Esophagus (tissue), 2 donors: Measurements from ENCODE around the gene USP46. TPM values are rescaled to one million over a fixed set of nuclear protein-coding genes. Genes with fewer than 3 reads are reported as not detected.

Experiments used
- H3K27ac ChIP-seq, 2 donors: one replicate each; pipeline ENCODE4 v1.5.1; 2013; ENCODE audit warnings: low read depth in 2 of 2, mild to moderate bottlenecking in 2 of 2, inconsistent platforms in 1 of 2, low read length in 1 of 2, moderate library complexity in 1 of 2
- H3K27me3 ChIP-seq, 2 donors: one replicate each; pipeline ENCODE4 v1.6.1; 2013; ENCODE audit warnings: low read length in 2 of 2, control low read depth in 1 of 2, mild to moderate bottlenecking in 1 of 2; ENCODE audit not compliant: insufficient read depth in 2 of 2, control insufficient read depth in 1 of 2
- H3K36me3 ChIP-seq, 2 donors: one replicate each; pipeline ENCODE4 v1.6.1; 2013; ENCODE audit warnings: low read length in 1 of 2; ENCODE audit not compliant: control insufficient read depth in 2 of 2, insufficient read depth in 2 of 2
- H3K4me1 ChIP-seq, 2 donors: one replicate each; pipeline ENCODE4 v1.6.1; 2013; ENCODE audit warnings: low read length in 1 of 2; ENCODE audit not compliant: control insufficient read depth in 2 of 2, insufficient read depth in 2 of 2
- H3K4me3 ChIP-seq, 2 donors: one replicate each; pipeline ENCODE4 v1.5.1; 2013; ENCODE audit warnings: low read length in 2 of 2, mild to moderate bottlenecking in 2 of 2, low read depth in 1 of 2, moderate library complexity in 1 of 2
- H3K9me3 ChIP-seq, 2 donors: one replicate each; pipeline ENCODE4 v1.6.1; 2013; ENCODE audit warnings: mild to moderate bottlenecking in 2 of 2, low read depth in 1 of 2, low read length in 1 of 2, moderate library complexity in 1 of 2; ENCODE audit not compliant: control insufficient read depth in 2 of 2, insufficient read depth in 1 of 2
- WGBS, 2 donors: extraction: QIAGEN DNeasy Blood & Tissue Kit; methylation state at CpG; one replicate each; pipeline ENCODE4 v1.1.7; 2013; 5-methylcytosine and 5-hydroxymethylcytosine counted together
- polyA plus RNA-seq, 2 donors: library from polyadenylated mRNA; stranded (reverse); fragments of 200-250 nt; gene quantifications; one replicate each; pipeline ENCODE4 v1.2.3, GENCODE V29; 2013
- donor health status: healthy with polysubstance abuse.
- donor health status: Bipolar disorder and iron deficiency.

Gene USP46
- polyA plus RNA-seq, 2 donors, result 5.5 to 7.2 TPM

- Histone ChIP-seq H3K9me3 (no peaks in the 10 kb centered on the region), H3K4me3 (no peak overlapping the region), H3K27me3 (no peaks in the 10 kb centered on the region), H3K27ac (no peak overlapping the region), H3K36me3 (peaks cover 2 to 6% of the 10 kb centered on the region in 2 donors), H3K4me1 (no peaks in the 10 kb centered on the region)
- WGBS, 2 donors, result 94 to 100% methylated on average over 2 of the region's 2 CpGs
These were observed 30.1 kb downstream of the USP46 start for GRCh38 chr4:52628974-52629373.

GRCh38 chr4:52628543-52628942 lies 30.6 kb downstream of the USP46 start:
- H3K27ac ChIP-seq, result no peak overlapping the region
- WGBS, 2 donors, result 85 to 94% methylated on average over 4 of the region's 4 CpGs

GRCh38 chr4:52627876-52628275 lies 31.2 kb downstream of the USP46 start:
- Histone ChIP-seq H3K4me3 (no peak overlapping the region), H3K27ac (no peak overlapping the region), H3K4me1 (no peaks in the 10 kb centered on the region), H3K9me3 (no peaks in the 10 kb centered on the region), H3K27me3 (no peaks in the 10 kb centered on the region), H3K36me3 (peaks cover 2 to 6% of the 10 kb centered on the region in 2 donors)
- WGBS, 2 donors, result 93 to 94% methylated on average over 7 of the region's 7 CpGs

More at GRCh38 chr4:52628543-52628942, 30.6 kb downstream of the USP46 start:
- no peaks in the 10 kb centered on the region for H3K4me1 ChIP-seq
- H3K9me3 ChIP-seq, result no peaks in the 10 kb centered on the region
- peaks cover 2 to 6% of the 10 kb centered on the region in 2 donors for H3K36me3 ChIP-seq
- H3K27me3 ChIP-seq, result no peaks in the 10 kb centered on the region
- no peak overlapping the region for H3K4me3 ChIP-seq

- Histone ChIP-seq H3K4me1 (no peaks in the 10 kb centered on the region), H3K27me3 (no peaks in the 10 kb centered on the region), H3K27ac (no peak overlapping the region), H3K36me3 (peaks cover 2 to 6% of the 10 kb centered on the region in 2 donors), H3K9me3 (no peaks in the 10 kb centered on the region), H3K4me3 (no peak overlapping the region)
- WGBS, 2 donors, result 93 to 95% methylated on average over 1 of the region's 1 CpG
These were observed 33.9 kb downstream of the USP46 start for GRCh38 chr4:52625216-52625615.

GRCh38 chr4:52622564-52622963 lies 36.5 kb downstream of the USP46 start:
- Histone ChIP-seq H3K4me3 (no peak overlapping the region), H3K36me3 (peaks cover 0 to 3% of the 10 kb centered on the region in 2 donors), H3K27me3 (no peaks in the 10 kb centered on the region), H3K4me1 (no peaks in the 10 kb centered on the region), H3K27ac (no peak overlapping the region), H3K9me3 (no peaks in the 10 kb centered on the region)
- WGBS, 2 donors, result 84 to 86% methylated on average over 3 of the region's 3 CpGs

- 93 to 97% methylated on average over 2 of the region's 2 CpGs for WGBS, 2 donors
- H3K27me3 ChIP-seq, result no peaks in the 10 kb centered on the region
These were observed 37.5 kb downstream of the USP46 start for GRCh38 chr4:52621567-52621966.

GRCh38 chr4:52619591-52619931 lies 39.5 kb downstream of the USP46 start:
- Histone ChIP-seq H3K36me3 (no peaks in the 10 kb centered on the region), H3K27me3 (no peaks in the 10 kb centered on the region), H3K27ac (no peak overlapping the region), H3K4me1 (no peaks in the 10 kb centered on the region), H3K9me3 (no peaks in the 10 kb centered on the region), H3K4me3 (no peak overlapping the region)
- 41 to 62% methylated on average over 2 of the region's 2 CpGs for WGBS, 2 donors

More at GRCh38 chr4:52621567-52621966, 37.5 kb downstream of the USP46 start:
- Histone ChIP-seq H3K9me3 (no peaks in the 10 kb centered on the region), H3K27ac (no peak overlapping the region), H3K36me3 (peaks cover 0 to 3% of the 10 kb centered on the region in 2 donors), H3K4me1 (no peaks in the 10 kb centered on the region), H3K4me3 (no peak overlapping the region)

- WGBS, 2 donors, result 72 to 80% methylated on average over 3 of the region's 3 CpGs
- H3K9me3 ChIP-seq, result no peaks in the 10 kb centered on the region
- no peaks in the 10 kb centered on the region for H3K36me3 ChIP-seq
- no peaks in the 10 kb centered on the region for H3K4me1 ChIP-seq
- no peak overlapping the region for H3K27ac ChIP-seq
- no peaks in the 10 kb centered on the region for H3K27me3 ChIP-seq
- no peak overlapping the region for H3K4me3 ChIP-seq
These were observed 40.1 kb downstream of the USP46 start for GRCh38 chr4:52618795-52619590.

GRCh38 chr4:52617336-52618020 lies 41.6 kb downstream of the USP46 start:
- no peak overlapping the region for H3K4me3 ChIP-seq
- no peaks in the 10 kb centered on the region for H3K36me3 ChIP-seq
- 84 to 87% methylated on average over 3 of the region's 3 CpGs for WGBS, 2 donors
- H3K27ac ChIP-seq, result no peak overlapping the region
- no peaks in the 10 kb centered on the region for H3K27me3 ChIP-seq
- no peaks in the 10 kb centered on the region for H3K4me1 ChIP-seq
- no peaks in the 10 kb centered on the region for H3K9me3 ChIP-seq
